Upper lobe of right lung (tissue), 1 donor: ENCODE data around the gene MIEF1. TPM values are rescaled to one million over a fixed set of nuclear protein-coding genes. Genes with fewer than 3 reads are reported as not detected.

Experiments
- ATAC-seq: fragments of 200-7000 bp; cut with Tn5 transposase; one replicate; pipeline ENCODE4 v1.9.1; 2020; ENCODE audit warnings: mild to moderate bottlenecking, moderate library complexity
- DNase-seq: peaks from one replicate; pipeline ENCODE4 v3.0.0-alpha.2; 2020
- H3K27ac ChIP-seq: fragments of 200-600 bp; one replicate; pipeline ENCODE4 v1.8.0; 2022
- H3K27me3 ChIP-seq: fragments of 200-600 bp; one replicate; pipeline ENCODE4 v1.8.0; 2022; ENCODE audit warnings: mild to moderate bottlenecking
- H3K36me3 ChIP-seq: fragments of 200-600 bp; one replicate; pipeline ENCODE4 v1.8.0; 2022
- H3K4me1 ChIP-seq: fragments of 200-600 bp; one replicate; pipeline ENCODE4 v1.8.0; 2022
- H3K4me3 ChIP-seq: fragments of 200-600 bp; one replicate; pipeline ENCODE4 v1.8.0; 2022; ENCODE audit warnings: mild to moderate bottlenecking
- H3K9me3 ChIP-seq: fragments of 200-600 bp; one replicate; pipeline ENCODE4 v1.8.0; 2022
- CTCF ChIP-seq: fragments of 200-600 bp; IDR thresholded peaks from one replicate; pipeline ENCODE4 v1.8.0; 2022; ENCODE audit warnings: antibody characterized with exemption
- intact Hi-C: fragments of 100-400 bp; cut with DNase I; formaldehyde crosslinking; loops from one replicate; pipeline ENCODE4 v1.11.0; 2022
- total RNA-seq: library from RNA; stranded (reverse); fragmentation: NEBNext Ultra II Directional; extraction: Animal tissue kit (Norgen Biotek cat#: 25700); gene quantifications from one replicate; pipeline ENCODE4 v1.2.1, GENCODE V29; 2021
- donor health status: DM: no; HTN: yes; CAD: no; lungs with severe emphysema.

The MIEF1 gene
- total RNA-seq, 1 donor from 2014 or later = 24.3 TPM

GRCh38 chr22:39513791-39514190 lies 11.7 kb downstream of the MIEF1 start:
- Histone ChIP-seq H3K9me3 (no peaks in the 10 kb centered on the region), H3K36me3 (peaks cover 79% of the 10 kb centered on the region), H3K4me3 (no peak overlapping the region), H3K27me3 (no peaks in the 10 kb centered on the region), H3K4me1 (peaks cover 10% of the 10 kb centered on the region), H3K27ac (no peak overlapping the region)
- intact Hi-C loops = no loop called here
- ATAC-seq = no peak
- no peak for DNase-seq
- no peak for TF ChIP-seq CTCF

- ATAC-seq (peak; percentile 69), DNase-seq (no peak)
- no peak overlapping the region for H3K4me3 ChIP-seq
- TF ChIP-seq CTCF = peak; percentile 76
- H3K27ac ChIP-seq = no peak overlapping the region
- intact Hi-C loops = no loop called here
- no peaks in the 10 kb centered on the region for H3K27me3 ChIP-seq
- H3K9me3 ChIP-seq = no peaks in the 10 kb centered on the region
- H3K4me1 ChIP-seq = peaks cover 15% of the 10 kb centered on the region
- H3K36me3 ChIP-seq = peaks cover 72% of the 10 kb centered on the region
These were observed 12.4 kb downstream of the MIEF1 start for GRCh38 chr22:39514373-39514973.

- H3K27ac ChIP-seq = no peak overlapping the region
- no peak overlapping the region for H3K4me3 ChIP-seq
- no peak for DNase-seq
- no peaks in the 10 kb centered on the region for H3K27me3 ChIP-seq
- intact Hi-C loops = no loop called here
- no peaks in the 10 kb centered on the region for H3K9me3 ChIP-seq
- no peak for ATAC-seq
- H3K36me3 ChIP-seq = peaks cover 65% of the 10 kb centered on the region
- TF ChIP-seq CTCF = no peak
- peaks cover 15% of the 10 kb centered on the region for H3K4me1 ChIP-seq
These were observed 13.4 kb downstream of the MIEF1 start for GRCh38 chr22:39515266-39516050.

GRCh38 chr22:39517470-39517869 lies 15.4 kb downstream of the MIEF1 start:
- Histone ChIP-seq H3K4me3 (no peak overlapping the region), H3K27ac (no peak overlapping the region), H3K9me3 (no peaks in the 10 kb centered on the region), H3K4me1 (peaks cover 24% of the 10 kb centered on the region), H3K36me3 (peaks cover 59% of the 10 kb centered on the region), H3K27me3 (no peaks in the 10 kb centered on the region)
- no peak for TF ChIP-seq CTCF
- ATAC-seq (no peak), DNase-seq (no peak)
- intact Hi-C loops = no loop called here

- H3K36me3 ChIP-seq = peaks cover 59% of the 10 kb centered on the region
- H3K4me3 ChIP-seq = no peak overlapping the region
- H3K27ac ChIP-seq = peak overlapping the region; percentile 100
- H3K9me3 ChIP-seq = no peaks in the 10 kb centered on the region
- intact Hi-C loops = no loop called here
- no peak for TF ChIP-seq CTCF
- peaks cover 32% of the 10 kb centered on the region for H3K4me1 ChIP-seq
- DNase-seq = no peak
- H3K27me3 ChIP-seq = no peaks in the 10 kb centered on the region
- ATAC-seq = no peak
These were observed 16.2 kb downstream of the MIEF1 start for GRCh38 chr22:39518144-39518786.
